GM18505 (cell line): ENCODE data around the gene MBD3.
"Not testable (repeated sequence)": the region's sequence is repeated elsewhere in the genome, so short reads cannot be mapped to it uniquely, and the experiment has no call there.

Experiments
- ATAC-seq: cut with Tn5 transposase; IDR thresholded peaks from one replicate; pipeline ENCODE4 v1.9.1; 2021; ENCODE audit not compliant: unreplicated experiment
- POLR2A ChIP-seq: IDR thresholded peaks from 4 replicates; pipeline ENCODE4 v1.6.1; 2011; ENCODE audit warnings: borderline replicate concordance; ENCODE audit not compliant: insufficient read depth, insufficient read length; ENCODE audit errors: extremely low read depth

MBD3 gene

DNA sequence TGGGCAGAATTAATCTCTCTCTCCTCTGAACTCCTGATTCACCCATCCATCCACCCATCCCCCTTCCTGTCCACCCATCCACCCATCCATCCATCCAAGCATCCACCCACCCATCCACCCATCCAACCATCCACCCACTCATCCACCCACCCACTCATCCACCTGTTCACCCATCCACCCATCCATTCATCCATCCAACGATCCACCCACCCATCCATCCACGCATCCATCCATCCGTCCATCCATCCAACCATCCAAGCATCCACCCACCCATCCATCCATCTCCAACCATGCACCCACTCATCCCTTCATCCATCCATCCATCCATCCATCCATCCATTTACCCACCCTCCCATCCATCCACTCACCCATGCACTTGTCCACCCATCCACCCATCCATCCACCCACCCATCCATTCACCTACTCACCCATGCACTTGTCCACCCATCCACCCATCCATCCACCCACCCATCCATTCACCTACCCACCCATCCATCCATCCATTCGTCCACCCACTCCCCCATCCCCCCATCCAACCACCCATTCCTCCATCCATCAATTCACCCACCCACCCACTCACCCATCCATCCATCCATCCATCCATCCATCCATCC is 43.2 kb downstream of the MBD3 start:
- ATAC-seq, result no peak
- TF ChIP-seq POLR2A, result no peak

DNA sequence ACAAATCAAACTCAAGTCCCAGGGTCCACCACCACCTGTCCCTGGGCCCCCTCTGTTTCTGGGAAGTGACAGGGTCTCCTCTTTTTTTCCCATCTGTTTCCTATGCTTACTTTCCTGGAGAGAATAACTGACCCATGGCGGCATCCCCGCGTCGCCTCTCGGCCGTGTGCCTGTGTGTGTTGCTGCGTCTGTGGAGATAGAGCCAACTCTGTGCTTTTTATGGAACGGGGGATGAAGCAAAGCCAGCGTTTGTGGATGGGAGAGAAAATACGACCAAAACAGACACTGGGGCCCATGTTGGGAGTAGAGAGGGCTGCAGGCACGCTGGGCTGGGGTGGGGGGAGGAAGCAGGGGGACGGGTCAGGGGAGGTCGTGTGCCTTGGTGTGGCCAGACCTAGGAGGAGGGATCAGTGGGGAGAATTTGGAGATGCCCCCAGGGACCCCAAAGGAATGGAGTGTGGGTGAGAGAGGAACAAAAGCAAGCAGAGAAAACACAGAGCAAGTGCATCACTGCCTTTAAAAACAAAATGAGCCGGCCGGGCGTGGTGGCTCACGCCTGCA is 52.2 kb downstream of the MBD3 start:
- ATAC-seq, result no peak
- no peak for TF ChIP-seq POLR2A

DNA sequence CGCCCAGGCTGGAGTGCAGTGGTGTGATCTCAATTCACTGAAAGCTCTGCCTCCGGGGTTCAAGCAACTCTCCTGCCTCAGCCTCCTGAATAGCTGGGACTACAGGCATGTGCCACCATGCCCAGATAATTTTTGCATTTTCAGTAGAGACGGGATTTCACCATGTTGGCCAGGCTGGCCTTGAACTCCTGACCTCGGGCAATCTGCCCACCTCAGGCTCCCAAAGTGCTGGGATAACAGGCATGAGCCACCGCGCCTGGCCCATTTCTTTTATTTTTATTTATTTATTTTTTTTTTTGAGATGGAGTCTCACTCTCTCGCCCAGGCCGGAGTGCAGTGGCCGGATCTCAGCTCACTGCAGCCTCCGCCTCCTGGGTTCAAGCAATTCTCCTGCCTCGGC is 52.9 kb downstream of the MBD3 start:
- not testable (repeated sequence) for ATAC-seq

DNA sequence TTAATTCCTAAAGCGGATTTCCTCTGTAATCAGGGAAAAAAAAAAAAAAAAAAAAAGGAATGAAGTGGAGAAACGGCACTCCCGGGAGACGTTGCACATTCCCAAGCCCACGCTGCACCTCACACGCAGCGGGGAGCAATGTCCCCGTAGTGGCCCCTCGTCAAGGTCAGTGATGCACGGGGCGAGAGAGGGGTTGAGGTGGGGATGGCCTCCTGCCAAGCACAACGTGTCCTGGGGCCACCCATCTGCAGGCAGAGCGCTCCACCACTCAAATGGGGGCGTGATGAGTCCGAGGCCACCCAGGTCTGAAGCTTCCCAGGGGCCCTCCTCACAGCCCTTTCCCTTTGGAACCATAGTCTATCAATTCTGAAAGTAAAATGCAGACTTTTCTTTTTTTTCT is 53.7 kb downstream of the MBD3 start:
- no peak for TF ChIP-seq POLR2A
- ATAC-seq, result no peak

DNA sequence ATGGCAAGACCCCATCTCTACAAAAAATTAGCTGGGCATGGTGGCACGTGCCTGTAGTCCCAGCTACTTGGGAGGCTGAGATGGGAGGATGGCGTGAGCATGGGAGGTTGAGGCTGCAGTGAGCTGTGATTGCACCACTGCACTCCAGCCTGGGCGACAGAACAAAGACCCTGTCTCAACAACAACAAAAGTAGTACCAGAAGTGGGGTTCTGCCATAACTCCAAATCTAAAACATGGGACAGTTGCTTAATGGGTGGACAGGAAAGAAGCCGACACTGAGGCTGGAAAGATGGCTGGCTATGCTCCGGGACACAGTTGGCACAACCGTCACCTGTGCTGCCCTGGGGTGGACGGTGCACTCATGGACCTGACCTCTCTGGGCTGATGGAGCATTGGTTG is 57.0 kb downstream of the MBD3 start:
- not testable (repeated sequence) for ATAC-seq

DNA sequence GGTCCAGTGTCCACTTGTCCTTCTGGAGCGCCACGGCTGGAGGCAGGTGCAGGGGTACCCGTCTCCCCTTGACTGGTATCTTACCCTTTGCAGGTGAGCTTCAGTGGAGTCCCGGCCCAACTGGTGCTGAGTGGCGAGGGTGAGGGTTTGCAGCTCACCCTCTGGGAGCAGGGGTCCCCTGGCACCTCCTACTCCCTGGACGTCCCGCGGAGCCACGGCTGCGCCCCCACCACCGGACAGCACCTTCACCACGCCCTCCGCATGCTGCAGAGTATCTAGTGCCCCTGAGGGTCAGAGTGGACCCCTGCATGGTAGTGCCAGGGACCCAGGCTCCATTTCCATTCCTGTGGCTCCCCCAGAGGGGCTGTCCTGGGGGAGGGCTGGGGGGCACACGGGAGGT is 57.7 kb downstream of the MBD3 start:
- TF ChIP-seq POLR2A, result no peak
- no peak for ATAC-seq

DNA sequence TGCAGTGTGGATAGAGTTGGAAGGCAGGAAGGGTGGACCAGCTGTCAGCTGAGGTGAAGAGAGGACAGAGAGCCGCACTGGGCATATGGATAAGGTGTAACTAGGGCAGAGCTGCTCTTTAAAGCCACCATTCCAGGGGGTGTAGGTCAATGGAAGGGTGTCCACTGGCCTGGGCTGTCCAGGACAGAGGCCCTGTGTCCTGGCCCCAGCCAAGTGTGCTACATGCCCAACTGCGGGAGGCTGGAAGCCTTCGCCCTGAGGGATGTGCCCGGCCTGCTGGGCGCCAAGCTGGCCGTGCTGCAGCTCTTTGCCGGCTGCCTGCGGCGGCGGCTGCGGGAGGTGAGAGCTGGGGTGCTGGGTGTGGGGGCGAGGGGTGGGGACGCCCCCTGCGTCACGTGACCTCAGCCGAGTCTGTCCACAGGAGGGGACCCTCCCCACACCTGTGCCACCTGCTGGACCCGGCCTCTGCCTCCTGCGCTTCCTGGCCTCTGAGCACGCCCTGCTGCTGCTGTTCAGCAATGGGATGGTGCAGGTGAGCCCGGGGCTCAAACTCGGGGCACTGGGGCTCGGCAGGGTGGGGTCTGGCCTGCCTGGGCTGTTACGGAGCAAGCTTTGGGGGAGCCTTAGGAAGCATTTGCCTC is 59.0 kb downstream of the MBD3 start:
- TF ChIP-seq POLR2A, result no peak
- ATAC-seq, result no peak

DNA sequence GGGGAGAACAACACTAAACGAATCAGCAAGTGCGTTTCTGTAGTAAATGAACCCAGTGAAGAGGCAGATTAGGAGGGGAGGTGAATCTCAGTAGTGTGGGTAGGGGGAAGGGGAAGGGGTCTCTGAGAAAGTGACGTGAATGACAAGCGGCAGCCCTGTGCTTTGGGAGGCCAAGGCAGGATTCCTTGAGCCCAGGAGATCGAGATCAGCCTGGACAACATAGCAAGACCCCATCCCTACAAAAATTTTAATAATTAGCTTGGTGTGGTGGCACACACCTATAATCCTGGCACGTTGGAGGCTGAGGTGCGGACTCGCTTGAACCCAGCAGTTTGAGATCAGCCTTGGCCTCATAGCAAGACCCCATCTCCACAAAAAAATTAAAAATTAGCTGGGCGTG is 60.7 kb downstream of the MBD3 start:
- no peak for TF ChIP-seq POLR2A
- ATAC-seq, result no peak

DNA sequence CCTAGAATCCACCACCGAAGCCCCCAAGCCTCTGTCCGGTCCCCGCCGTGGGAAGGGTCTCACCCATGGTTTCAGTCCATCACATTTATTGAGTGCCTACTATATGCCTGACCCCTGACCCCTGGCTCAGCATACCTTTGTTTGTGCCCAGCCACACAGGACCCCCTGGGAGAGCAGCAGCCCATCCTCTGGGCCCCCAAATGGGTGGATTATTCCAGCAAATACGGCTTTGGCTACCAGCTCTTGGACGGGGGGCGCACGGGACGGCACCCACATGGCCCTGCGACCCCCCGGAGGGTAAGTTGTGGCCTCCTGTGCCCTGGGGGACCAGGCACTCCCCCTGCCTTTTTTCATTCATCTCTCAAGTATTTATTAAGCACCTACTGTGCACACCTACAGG is 61.1 kb downstream of the MBD3 start:
- no peak for TF ChIP-seq POLR2A
- no peak for ATAC-seq

DNA sequence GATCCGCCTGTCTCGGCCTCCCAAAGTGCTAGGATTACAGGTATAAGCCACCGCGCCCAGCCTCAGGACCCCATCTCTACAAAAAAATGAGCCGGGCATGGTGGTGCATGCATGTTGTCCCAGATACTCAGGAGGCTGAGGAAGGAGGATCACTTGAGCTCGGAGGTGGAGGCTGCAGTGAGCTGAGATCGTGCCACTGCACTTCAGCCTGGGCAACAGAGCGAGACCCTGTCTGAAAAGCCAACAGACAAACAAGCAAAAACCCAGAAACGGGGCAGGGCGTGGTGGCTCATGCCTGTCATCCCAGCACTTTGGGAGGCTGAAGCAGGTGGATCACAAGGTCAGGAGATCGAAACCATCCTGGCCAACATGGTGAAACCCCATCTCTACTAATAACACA is 61.8 kb downstream of the MBD3 start:
- ATAC-seq, result not testable (repeated sequence)

DNA sequence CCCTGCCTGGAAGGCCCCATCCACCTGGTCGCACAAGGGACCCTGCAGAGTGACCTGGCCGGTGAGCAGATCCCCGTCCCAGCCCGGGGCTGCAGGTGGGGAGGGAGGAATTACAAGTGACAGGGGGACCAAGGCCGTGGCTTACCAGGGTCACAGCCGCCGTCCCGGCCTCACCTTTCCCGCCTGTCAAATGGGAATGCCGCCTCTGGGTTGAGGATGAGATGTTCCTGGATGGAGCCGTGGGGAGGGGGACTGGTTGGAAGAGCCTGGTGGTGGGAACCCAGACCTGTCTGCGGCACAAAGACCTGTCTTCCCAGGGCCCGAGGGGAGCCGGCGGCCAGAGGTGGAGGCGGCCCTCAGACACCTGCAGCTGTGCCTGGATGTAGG is 63.2 kb downstream of the MBD3 start:
- ATAC-seq, result no peak
- TF ChIP-seq POLR2A, result no peak

DNA sequence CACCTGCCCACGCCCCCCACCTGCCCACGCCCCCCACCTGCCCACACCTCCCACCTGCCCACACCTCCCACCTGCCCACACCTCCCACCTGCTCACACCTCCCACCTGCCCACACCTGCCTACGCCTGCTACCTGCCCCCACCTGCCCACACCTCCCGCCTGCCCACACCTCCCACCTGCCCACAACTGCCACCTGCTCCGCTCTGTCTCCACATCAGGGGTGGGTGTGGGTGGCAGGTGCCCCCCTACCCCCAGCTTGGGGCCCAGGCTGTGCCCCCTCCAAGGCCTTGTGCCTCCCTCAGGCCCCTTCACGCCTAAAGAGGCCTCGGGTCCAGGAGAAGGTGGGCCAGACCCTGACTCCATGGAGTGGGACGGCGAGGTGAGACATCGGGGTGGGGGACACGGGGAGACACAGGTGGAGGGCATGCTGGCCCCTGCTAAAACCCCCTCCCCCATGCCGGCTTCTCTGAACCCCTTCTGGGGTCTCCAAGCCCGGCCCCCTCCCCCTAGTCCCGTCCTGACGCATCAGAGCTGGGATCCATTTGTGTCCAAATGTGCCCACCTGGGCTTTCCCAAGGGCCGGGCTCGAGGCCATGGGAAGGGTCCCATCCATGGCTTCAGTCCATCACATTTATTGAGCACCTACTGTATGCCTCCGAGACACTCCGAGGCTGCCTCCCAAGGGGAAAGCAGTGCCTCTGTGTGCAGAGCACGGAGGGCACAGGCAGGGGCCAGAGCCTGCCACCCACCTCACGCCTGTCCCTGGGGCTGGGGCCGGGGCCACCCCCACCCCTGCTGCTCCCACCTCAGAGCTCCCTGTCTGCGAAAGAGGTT is 63.9 kb downstream of the MBD3 start:
- TF ChIP-seq POLR2A, result no peak
- ATAC-seq, result no peak

DNA sequence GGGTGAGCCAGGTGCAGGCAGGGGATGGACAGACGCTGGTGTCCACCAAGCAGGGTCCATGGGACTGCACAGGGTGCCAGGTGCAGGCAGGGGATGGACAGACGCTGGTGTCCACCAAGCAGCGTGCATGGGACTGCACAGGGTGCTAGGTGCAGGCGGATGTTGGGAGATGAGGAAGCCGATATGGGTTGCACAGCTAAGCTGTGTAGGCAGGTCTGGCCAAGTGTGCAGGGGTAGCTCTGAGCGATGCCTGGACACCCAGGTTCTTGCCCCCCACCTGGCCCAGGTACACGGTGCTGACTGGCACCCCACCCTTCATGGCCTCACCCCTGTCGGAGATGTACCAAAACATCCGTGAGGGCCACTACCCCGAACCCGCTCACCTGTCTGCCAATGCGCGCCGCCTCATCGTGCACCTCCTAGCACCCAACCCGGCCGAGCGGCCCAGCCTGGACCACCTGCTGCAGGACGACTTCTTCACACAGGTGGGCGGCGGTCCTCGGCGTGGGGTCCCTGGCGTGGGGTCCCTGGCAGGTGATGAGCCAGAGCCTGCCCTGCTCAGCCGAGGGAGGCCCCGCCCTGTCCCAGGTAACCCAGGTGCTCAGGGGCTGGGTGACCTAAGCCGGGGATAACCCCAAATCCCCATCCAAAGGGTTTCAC is 64.9 kb downstream of the MBD3 start:
- no peak for TF ChIP-seq POLR2A
- no peak for ATAC-seq
